Rectal smooth muscle tissue (tissue), 1 donor: ENCODE measurements around the gene PCNX2.

Experiments used
- H3K27ac ChIP-seq: one replicate; pipeline ENCODE4 v1.7.0; 2013; ENCODE audit warnings: low read depth, low read length, inconsistent platforms
- H3K27me3 ChIP-seq: one replicate; pipeline ENCODE4 v1.7.0; 2013; ENCODE audit warnings: low read length; ENCODE audit not compliant: control insufficient read depth, insufficient read depth
- H3K36me3 ChIP-seq: one replicate; pipeline ENCODE4 v1.7.0; 2013; ENCODE audit warnings: low read length; ENCODE audit not compliant: control insufficient read depth, insufficient read depth
- H3K4me1 ChIP-seq: one replicate; pipeline ENCODE4 v1.7.0; 2013; ENCODE audit warnings: low read length; ENCODE audit not compliant: control insufficient read depth, insufficient read depth
- H3K4me3 ChIP-seq: one replicate; pipeline ENCODE4 v1.7.0; 2013; ENCODE audit warnings: low read length
- H3K9ac ChIP-seq: one replicate; pipeline ENCODE4 v1.7.0; 2013; ENCODE audit warnings: low read length

PCNX2 gene

GRCh38 chr1:233230011-233230410 lies 65.5 kb downstream of the PCNX2 start:
- no peak overlapping the region for H3K4me3 ChIP-seq
- no peak overlapping the region for H3K9ac ChIP-seq
- no peaks in the 10 kb centered on the region for H3K36me3 ChIP-seq
- H3K27me3 ChIP-seq = no peaks in the 10 kb centered on the region
- no peaks in the 10 kb centered on the region for H3K4me1 ChIP-seq
- H3K27ac ChIP-seq = no peak overlapping the region

GRCh38 chr1:233229288-233229687 lies 66.2 kb downstream of the PCNX2 start:
- H3K27ac ChIP-seq = no peak overlapping the region
- no peaks in the 10 kb centered on the region for H3K4me1 ChIP-seq
- no peaks in the 10 kb centered on the region for H3K36me3 ChIP-seq
- H3K4me3 ChIP-seq = no peak overlapping the region
- no peak overlapping the region for H3K9ac ChIP-seq
- H3K27me3 ChIP-seq = no peaks in the 10 kb centered on the region

GRCh38 chr1:233227930-233228465 lies 67.5 kb downstream of the PCNX2 start:
- H3K4me1 ChIP-seq = no peaks in the 10 kb centered on the region
- no peak overlapping the region for H3K9ac ChIP-seq
- no peaks in the 10 kb centered on the region for H3K36me3 ChIP-seq
- no peak overlapping the region for H3K4me3 ChIP-seq
- H3K27ac ChIP-seq = no peak overlapping the region
- no peaks in the 10 kb centered on the region for H3K27me3 ChIP-seq

- Histone ChIP-seq H3K36me3 (peaks cover 2% of the 10 kb centered on the region), H3K4me1 (no peaks in the 10 kb centered on the region), H3K4me3 (no peak overlapping the region), H3K27me3 (no peaks in the 10 kb centered on the region), H3K9ac (no peak overlapping the region), H3K27ac (no peak overlapping the region)
Observed at GRCh38 chr1:233224311-233224710, 71.2 kb downstream of the PCNX2 start.

- no peak overlapping the region for H3K27ac ChIP-seq
- H3K9ac ChIP-seq = no peak overlapping the region
- no peak overlapping the region for H3K4me3 ChIP-seq
- no peaks in the 10 kb centered on the region for H3K27me3 ChIP-seq
- H3K4me1 ChIP-seq = no peaks in the 10 kb centered on the region
- peaks cover 2% of the 10 kb centered on the region for H3K36me3 ChIP-seq
Observed at GRCh38 chr1:233217832-233218231, 77.7 kb downstream of the PCNX2 start.

- Histone ChIP-seq H3K27ac (no peak overlapping the region), H3K36me3 (peaks cover 2% of the 10 kb centered on the region), H3K9ac (no peak overlapping the region), H3K4me1 (no peaks in the 10 kb centered on the region), H3K4me3 (no peak overlapping the region), H3K27me3 (no peaks in the 10 kb centered on the region)
Observed at GRCh38 chr1:233216009-233216408, 79.5 kb downstream of the PCNX2 start.

GRCh38 chr1:233215135-233215760 lies 80.3 kb downstream of the PCNX2 start:
- no peak overlapping the region for H3K4me3 ChIP-seq
- H3K9ac ChIP-seq = no peak overlapping the region
- H3K27me3 ChIP-seq = no peaks in the 10 kb centered on the region
- no peak overlapping the region for H3K27ac ChIP-seq
- H3K4me1 ChIP-seq = no peaks in the 10 kb centered on the region
- H3K36me3 ChIP-seq = peaks cover 2% of the 10 kb centered on the region

GRCh38 chr1:233211595-233211994 lies 83.9 kb downstream of the PCNX2 start:
- H3K9ac ChIP-seq = no peak overlapping the region
- no peaks in the 10 kb centered on the region for H3K36me3 ChIP-seq
- no peaks in the 10 kb centered on the region for H3K4me1 ChIP-seq
- H3K4me3 ChIP-seq = no peak overlapping the region
- no peaks in the 10 kb centered on the region for H3K27me3 ChIP-seq
- no peak overlapping the region for H3K27ac ChIP-seq

- no peak overlapping the region for H3K9ac ChIP-seq
- no peaks in the 10 kb centered on the region for H3K36me3 ChIP-seq
- H3K4me3 ChIP-seq = no peak overlapping the region
- no peaks in the 10 kb centered on the region for H3K27me3 ChIP-seq
- H3K27ac ChIP-seq = no peak overlapping the region
- no peaks in the 10 kb centered on the region for H3K4me1 ChIP-seq
Observed at GRCh38 chr1:233211106-233211505, 84.4 kb downstream of the PCNX2 start.

GRCh38 chr1:233209481-233209880 lies 86.0 kb downstream of the PCNX2 start:
- Histone ChIP-seq H3K4me1 (no peaks in the 10 kb centered on the region), H3K4me3 (no peak overlapping the region), H3K27me3 (no peaks in the 10 kb centered on the region), H3K9ac (no peak overlapping the region), H3K27ac (no peak overlapping the region), H3K36me3 (no peaks in the 10 kb centered on the region)

GRCh38 chr1:233208687-233209086 lies 86.8 kb downstream of the PCNX2 start:
- Histone ChIP-seq H3K27me3 (no peaks in the 10 kb centered on the region), H3K36me3 (no peaks in the 10 kb centered on the region), H3K9ac (no peak overlapping the region), H3K4me1 (no peaks in the 10 kb centered on the region), H3K27ac (no peak overlapping the region), H3K4me3 (no peak overlapping the region)

GRCh38 chr1:233197940-233198339 lies 97.6 kb downstream of the PCNX2 start:
- Histone ChIP-seq H3K27ac (no peak overlapping the region), H3K36me3 (peaks cover 2% of the 10 kb centered on the region), H3K27me3 (no peaks in the 10 kb centered on the region), H3K4me1 (no peaks in the 10 kb centered on the region), H3K4me3 (no peak overlapping the region), H3K9ac (no peak overlapping the region)

- H3K4me1 ChIP-seq = no peaks in the 10 kb centered on the region
- no peak overlapping the region for H3K4me3 ChIP-seq
- H3K27ac ChIP-seq = no peak overlapping the region
- H3K36me3 ChIP-seq = peaks cover 2% of the 10 kb centered on the region
- H3K9ac ChIP-seq = no peak overlapping the region
- H3K27me3 ChIP-seq = no peaks in the 10 kb centered on the region
Observed at GRCh38 chr1:233193741-233194140, 101.8 kb downstream of the PCNX2 start.
